ENCODE measurements around the gene ZNF311. TPM values are rescaled to one million over a fixed set of nuclear protein-coding genes. Genes with fewer than 3 reads are reported as not detected.

Gene ZNF311
- total RNA-seq, 2 donors from 2014 or later = not detected

- Histone ChIP-seq H3K4me3 (no peak overlapping the region), H3K27me3 (peaks cover 0 to 3% of the 10 kb centered on the region in 2 donors), H3K36me3 (replicated peaks in 1 of 2; ENCODE audit: insufficient read depth in 1 of 2, low read depth in 2 of 2) (no peaks in the 10 kb centered on the region), H3K27ac (no peak overlapping the region), H3K4me1 (peaks cover 8% of the 10 kb centered on the region), H3K9me3 (no peaks in the 10 kb centered on the region)
- intact Hi-C loops (cut with DNase I) = no loop called here
- 69 to 70% methylated on average over 2 of the region's 2 CpGs for WGBS, 2 donors
- ATAC-seq (no peak), DNase-seq (no peak)
- TF ChIP-seq POLR2A (IDR thresholded peaks at IDR 0.05) (no peak), CTCF (IDR thresholded peaks at IDR 0.05) (no peak)
Observed at GRCh38 chr6:29008089-29008488, 3.0 kb upstream of the ZNF311 start.

GRCh38 chr6:28996844-28997510 is 8.1 kb downstream of the ZNF311 start:
- DNase-seq (no peak), ATAC-seq (no peak)
- H3K36me3 ChIP-seq (replicated peaks in 1 of 2; ENCODE audit: insufficient read depth in 1 of 2, low read depth in 2 of 2) = no peaks in the 10 kb centered on the region
- H3K4me1 ChIP-seq = no peaks in the 10 kb centered on the region
- no peak overlapping the region for H3K27ac ChIP-seq
- intact Hi-C loops (cut with DNase I) = no loop called here
- 76 to 78% methylated on average over 2 of the region's 2 CpGs for WGBS, 2 donors
- no peaks in the 10 kb centered on the region for H3K27me3 ChIP-seq
- H3K4me3 ChIP-seq = no peak overlapping the region
- peaks cover 0 to 7% (median 0%) of the 10 kb centered on the region in 3 donors for H3K9me3 ChIP-seq
- TF ChIP-seq CTCF (IDR thresholded peaks at IDR 0.05) (no peak), POLR2A (IDR thresholded peaks at IDR 0.05) (no peak)

GRCh38 chr6:28995093-28995650 is 9.9 kb downstream of the ZNF311 start:
- intact Hi-C loops (cut with DNase I) = no loop called here
- Histone ChIP-seq H3K4me1 (no peaks in the 10 kb centered on the region), H3K4me3 (no peak overlapping the region), H3K27ac (no peak overlapping the region), H3K27me3 (no peaks in the 10 kb centered on the region), H3K9me3 (peaks cover 0 to 7% (median 0%) of the 10 kb centered on the region in 3 donors), H3K36me3 (replicated peaks in 1 of 2; ENCODE audit: insufficient read depth in 1 of 2, low read depth in 2 of 2) (no peaks in the 10 kb centered on the region)
- 92 to 95% methylated on average over 8 of the region's 8 CpGs for WGBS, 2 donors
- DNase-seq (no peak), ATAC-seq (no peak)
- TF ChIP-seq CTCF (IDR thresholded peaks at IDR 0.05) (no peak), POLR2A (IDR thresholded peaks at IDR 0.05) (no peak)

GRCh38 chr6:28988536-28989311 is 16.4 kb downstream of the ZNF311 start:
- no peaks in the 10 kb centered on the region for H3K4me1 ChIP-seq
- no peak for ATAC-seq
- intact Hi-C loops (cut with DNase I) = no loop called here
- no peaks in the 10 kb centered on the region for H3K9me3 ChIP-seq
- peak; percentile 29 to 58 (median 41) for DNase-seq
- H3K36me3 ChIP-seq (replicated peaks in 1 of 2; ENCODE audit: insufficient read depth in 1 of 2, low read depth in 2 of 2) = no peaks in the 10 kb centered on the region
- H3K27me3 ChIP-seq = no peaks in the 10 kb centered on the region
- TF ChIP-seq CTCF (IDR thresholded peaks at IDR 0.05) = peak in 4 of 7 experiments; percentile 19 to 37 (median 30)
- TF ChIP-seq POLR2A (IDR thresholded peaks at IDR 0.05) = no peak
- no peak overlapping the region for H3K27ac ChIP-seq
- 7 to 14% methylated on average over 40 to 48 of the region's 48 CpGs for WGBS, 2 donors
- no peak overlapping the region for H3K4me3 ChIP-seq
